ENCODE measurements around the gene HCN1. TPM values are rescaled to one million over a fixed set of nuclear protein-coding genes. Genes with fewer than 3 reads are reported as not detected.

The HCN1 gene
- total RNA-seq, 4 donors from 2014 or later: 0.39 to 0.66 (median 0.49) TPM

- WGBS: 89% methylated on average over 4 of the region's 4 CpGs
Measured at GRCh38 chr5:45261125-45261524, 435.1 kb downstream of the HCN1 start.

GRCh38 chr5:45260292-45260691 is 435.9 kb downstream of the HCN1 start:
- no peak for DNase-seq (ENCODE audit: extremely low spot score)
- no peaks in the 10 kb centered on the region for H3K27me3 ChIP-seq
- H3K9me3 ChIP-seq: no peaks in the 10 kb centered on the region
- H3K27ac ChIP-seq (replicated peaks in 1 of 4): no peak overlapping the region
- 50% methylated on average over 3 of the region's 3 CpGs for WGBS
- no peak overlapping the region for H3K4me3 ChIP-seq
- no peak for TF ChIP-seq CTCF (IDR thresholded peaks at IDR 0.05)
- TF ChIP-seq POLR2A (IDR thresholded peaks at IDR 0.05; ENCODE audit: low read depth): no peak
- no peak for TF ChIP-seq POLR2AphosphoS5 (IDR thresholded peaks at IDR 0.05)
- TF ChIP-seq EP300 (IDR thresholded peaks at IDR 0.05): no peak
- intact Hi-C loops (cut with DNase I): no loop called here
- H3K36me3 ChIP-seq: no peaks in the 10 kb centered on the region
- no peaks in the 10 kb centered on the region for H3K4me1 ChIP-seq

More at GRCh38 chr5:45261125-45261524, 435.1 kb downstream of the HCN1 start:
- H3K9me3 ChIP-seq: no peaks in the 10 kb centered on the region
- no peak overlapping the region for H3K27ac ChIP-seq (replicated peaks in 1 of 4)
- intact Hi-C loops (cut with DNase I): no loop called here
- no peak for DNase-seq (ENCODE audit: extremely low spot score)
- H3K36me3 ChIP-seq: no peaks in the 10 kb centered on the region
- no peak overlapping the region for H3K4me3 ChIP-seq
- no peak for TF ChIP-seq EP300 (IDR thresholded peaks at IDR 0.05)
- no peak for TF ChIP-seq POLR2A (IDR thresholded peaks at IDR 0.05; ENCODE audit: low read depth)
- no peak for TF ChIP-seq POLR2AphosphoS5 (IDR thresholded peaks at IDR 0.05)
- no peaks in the 10 kb centered on the region for H3K27me3 ChIP-seq
- no peaks in the 10 kb centered on the region for H3K4me1 ChIP-seq

- Histone ChIP-seq H3K27ac (replicated peaks in 1 of 4) (no peak overlapping the region), H3K36me3 (no peaks in the 10 kb centered on the region), H3K4me3 (no peak overlapping the region), H3K9me3 (no peaks in the 10 kb centered on the region), H3K27me3 (no peaks in the 10 kb centered on the region), H3K4me1 (no peaks in the 10 kb centered on the region)
- WGBS: 35% methylated on average over 1 of the region's 1 CpG
- TF ChIP-seq CTCF (IDR thresholded peaks at IDR 0.05) (no peak), EP300 (IDR thresholded peaks at IDR 0.05) (no peak), POLR2A (IDR thresholded peaks at IDR 0.05; ENCODE audit: low read depth) (no peak), POLR2AphosphoS5 (IDR thresholded peaks at IDR 0.05) (no peak)
- intact Hi-C loops (cut with DNase I): no loop called here
- no peak for DNase-seq (ENCODE audit: extremely low spot score)
Measured at GRCh38 chr5:45252978-45253377, 443.2 kb downstream of the HCN1 start.

GRCh38 chr5:45252541-45252940 is 443.6 kb downstream of the HCN1 start:
- no peak for TF ChIP-seq POLR2AphosphoS5 (IDR thresholded peaks at IDR 0.05)
- no peak for TF ChIP-seq CTCF (IDR thresholded peaks at IDR 0.05)
- no peak for TF ChIP-seq POLR2A (IDR thresholded peaks at IDR 0.05; ENCODE audit: low read depth)
- TF ChIP-seq EP300 (IDR thresholded peaks at IDR 0.05): no peak
- no peak overlapping the region for H3K27ac ChIP-seq (replicated peaks in 1 of 4)
- H3K4me1 ChIP-seq: no peaks in the 10 kb centered on the region
- H3K27me3 ChIP-seq: no peaks in the 10 kb centered on the region
- no peaks in the 10 kb centered on the region for H3K36me3 ChIP-seq
- 53% methylated on average over 3 of the region's 3 CpGs for WGBS
- H3K4me3 ChIP-seq: no peak overlapping the region
- no peaks in the 10 kb centered on the region for H3K9me3 ChIP-seq
- intact Hi-C loops (cut with DNase I): no loop called here
- no peak for DNase-seq (ENCODE audit: extremely low spot score)

- H3K4me3 ChIP-seq: no peak overlapping the region
- TF ChIP-seq CTCF (IDR thresholded peaks at IDR 0.05): no peak
- TF ChIP-seq POLR2A (IDR thresholded peaks at IDR 0.05; ENCODE audit: low read depth): no peak
- no peak for TF ChIP-seq POLR2AphosphoS5 (IDR thresholded peaks at IDR 0.05)
- TF ChIP-seq EP300 (IDR thresholded peaks at IDR 0.05): no peak
- WGBS: 96% methylated on average over 5 of the region's 25 CpGs
- no peak overlapping the region for H3K27ac ChIP-seq (replicated peaks in 1 of 4)
- intact Hi-C loops (cut with DNase I): no loop called here
- no peaks in the 10 kb centered on the region for H3K27me3 ChIP-seq
- no peaks in the 10 kb centered on the region for H3K36me3 ChIP-seq
- no peak for DNase-seq (ENCODE audit: extremely low spot score)
- no peaks in the 10 kb centered on the region for H3K4me1 ChIP-seq
- H3K9me3 ChIP-seq: peaks cover 0 to 4% (median 0%) of the 10 kb centered on the region in 4 donors
Measured at GRCh38 chr5:45225571-45226031, 470.6 kb downstream of the HCN1 start.
